ENCODE measurements around the gene KCNA5.

KCNA5 gene

DNA sequence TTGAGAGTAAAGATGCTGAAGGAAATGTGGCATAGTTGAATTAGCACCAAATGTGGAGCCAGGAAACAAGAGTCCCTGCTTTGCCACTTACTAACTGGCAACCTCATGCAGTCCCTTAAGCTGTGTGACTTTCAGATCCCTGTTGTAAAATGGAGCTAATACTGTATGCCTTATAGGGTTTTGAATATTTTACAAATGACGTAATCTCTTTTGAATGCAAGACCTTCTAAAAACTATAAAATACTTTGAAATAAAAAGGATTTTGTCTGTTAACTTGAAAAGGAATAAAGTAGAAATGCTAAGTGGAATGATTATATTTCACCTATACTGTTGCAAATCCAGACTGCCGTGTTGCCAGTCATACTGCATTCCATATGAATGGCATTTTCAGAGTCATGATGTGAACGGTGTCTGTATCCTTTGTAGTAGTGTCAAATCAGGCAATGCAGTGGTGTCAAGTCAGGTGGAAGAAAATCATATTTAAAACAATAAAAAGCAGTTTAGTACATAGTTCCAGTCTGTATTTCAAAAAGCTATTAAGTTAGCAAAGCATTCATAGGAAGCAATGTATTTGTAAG, 21.3 kb downstream of the KCNA5 start:
- no peak for DNase-seq

DNA sequence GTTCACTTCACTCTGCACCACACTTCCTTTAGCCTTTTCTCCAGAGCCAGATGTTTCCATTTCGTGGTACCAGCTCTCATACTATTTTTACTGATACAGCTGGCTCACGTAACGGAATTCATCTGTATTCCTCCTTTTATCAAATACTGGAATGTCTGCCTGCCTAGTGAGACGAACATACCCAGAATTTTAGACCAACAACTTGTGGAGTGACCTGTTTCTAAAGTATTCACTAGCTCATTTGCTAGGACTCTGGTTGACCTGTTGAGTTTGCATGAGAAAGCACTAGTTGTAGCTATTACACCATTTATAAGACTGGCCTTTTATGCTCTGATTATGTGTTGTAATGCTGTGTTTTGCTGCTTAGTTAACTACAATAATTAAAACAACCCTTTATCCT, 22.6 kb downstream of the KCNA5 start:
- DNase-seq, result no peak

DNA sequence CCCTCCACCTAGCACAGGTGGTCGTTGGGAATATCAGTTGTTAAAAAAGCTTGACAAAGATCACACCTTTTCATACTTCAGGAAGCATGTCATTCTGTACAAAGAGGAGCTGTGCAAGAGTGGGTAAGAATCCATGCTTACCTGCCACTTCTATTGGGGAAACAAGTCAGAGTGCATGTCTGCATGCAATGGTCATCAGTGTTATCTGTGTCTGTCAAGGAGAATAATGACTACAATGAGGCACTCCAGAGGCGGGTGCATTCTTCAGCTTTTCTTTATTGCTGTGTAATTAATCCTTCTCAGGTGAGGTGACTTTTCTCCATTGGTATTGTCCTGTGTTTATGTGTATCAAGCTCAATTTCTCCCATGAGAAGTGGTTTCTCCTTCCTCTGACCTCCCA, 24.4 kb downstream of the KCNA5 start:
- DNase-seq, result no peak

DNA sequence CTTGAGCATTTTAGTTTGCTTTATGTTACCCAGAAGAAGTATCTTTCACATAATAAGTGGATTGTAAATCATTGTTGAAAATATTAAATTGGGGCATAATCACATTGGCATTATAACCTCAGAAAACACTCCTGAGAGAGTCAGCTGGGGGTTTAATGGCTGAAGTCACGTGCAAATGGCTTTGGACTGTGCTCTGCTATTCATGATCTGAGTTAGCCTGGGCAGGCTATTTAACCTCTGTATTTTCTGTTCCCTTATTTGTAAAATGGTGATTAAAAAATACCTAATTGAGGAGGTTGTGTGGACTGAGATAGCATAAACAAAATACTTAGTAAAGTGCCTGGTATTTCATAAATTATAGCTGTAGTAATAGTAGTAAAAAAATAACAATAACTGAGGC, 24.9 kb downstream of the KCNA5 start:
- no peak for DNase-seq

DNA sequence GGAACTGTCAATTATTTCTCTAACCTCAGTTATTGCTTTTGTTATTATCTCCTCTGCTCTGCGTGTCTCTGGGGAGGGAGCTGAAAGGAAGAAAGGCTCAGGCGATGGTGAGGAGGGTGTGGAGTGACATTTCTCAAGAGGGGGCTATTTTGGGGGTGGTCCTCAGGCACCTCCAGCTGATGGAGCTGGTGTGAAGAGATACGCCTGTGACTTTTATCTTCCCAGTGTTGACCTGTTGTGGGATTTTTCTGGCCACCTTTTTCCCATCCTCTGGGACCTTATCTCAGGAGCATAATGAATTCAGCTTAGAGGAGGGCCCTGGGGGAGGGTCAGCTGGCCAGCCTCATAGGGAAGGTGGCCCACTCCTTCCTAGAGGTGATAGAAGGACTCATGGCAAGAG, 26.4 kb downstream of the KCNA5 start:
- DNase-seq, result no peak

DNA sequence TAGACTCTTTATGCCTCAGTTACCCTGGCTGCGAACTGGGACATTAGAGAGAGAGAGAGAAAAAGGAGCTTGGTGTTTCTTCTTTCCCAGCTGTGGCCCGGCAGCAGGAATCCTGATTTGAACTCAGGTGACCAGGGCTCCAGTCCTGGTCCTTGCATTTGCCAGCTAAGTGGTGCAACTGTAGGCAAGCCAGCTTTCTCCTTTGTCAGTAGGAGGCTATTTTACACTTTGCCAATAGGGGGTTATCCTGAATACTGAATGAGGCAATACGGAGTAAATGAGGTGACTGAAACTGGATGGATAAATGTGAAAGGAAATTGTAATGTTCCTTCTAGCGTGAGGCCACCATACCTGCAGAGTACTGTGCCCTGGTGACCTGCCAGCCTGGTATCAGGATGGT, 27.8 kb downstream of the KCNA5 start:
- no peak for DNase-seq

DNA sequence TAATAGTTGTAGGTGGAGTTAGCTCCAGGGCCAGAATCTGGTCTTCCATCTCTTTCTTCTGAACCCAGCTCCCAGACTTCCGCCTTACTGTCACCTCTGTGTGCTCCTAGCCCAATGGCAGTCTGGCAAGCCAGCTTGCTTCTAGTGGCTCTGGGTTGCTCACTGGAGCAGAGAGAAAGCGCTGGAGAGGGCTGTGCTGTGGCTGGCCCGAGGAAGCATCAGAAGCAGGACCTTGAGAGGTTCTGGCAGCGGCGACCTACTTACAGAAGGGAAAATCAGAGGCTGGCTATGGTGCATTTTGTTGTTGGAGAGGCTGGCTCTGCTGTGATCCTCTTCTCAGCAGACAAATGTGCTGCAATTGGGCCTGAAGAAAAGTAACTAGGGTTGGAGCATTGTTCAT, 28.6 kb downstream of the KCNA5 start:
- DNase-seq, result no peak

DNA sequence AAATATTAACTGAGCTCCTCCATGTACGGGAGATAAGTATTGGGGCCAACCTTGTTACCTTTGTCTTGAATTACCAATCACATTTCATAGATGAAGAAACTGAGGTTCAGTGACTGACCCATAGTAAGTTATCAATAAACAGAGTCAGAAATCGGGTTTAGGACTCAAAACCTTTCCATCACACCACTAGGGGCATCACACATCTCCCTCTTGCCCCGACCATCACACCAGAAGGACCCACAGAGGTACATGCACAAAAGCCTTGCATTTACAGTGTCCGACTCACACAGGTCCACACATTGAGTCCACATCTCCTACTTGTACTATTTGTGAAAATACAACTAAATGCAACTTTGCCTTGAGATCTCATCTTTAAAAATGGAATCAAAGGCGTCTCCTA, 29.4 kb downstream of the KCNA5 start:
- no peak for DNase-seq

DNA sequence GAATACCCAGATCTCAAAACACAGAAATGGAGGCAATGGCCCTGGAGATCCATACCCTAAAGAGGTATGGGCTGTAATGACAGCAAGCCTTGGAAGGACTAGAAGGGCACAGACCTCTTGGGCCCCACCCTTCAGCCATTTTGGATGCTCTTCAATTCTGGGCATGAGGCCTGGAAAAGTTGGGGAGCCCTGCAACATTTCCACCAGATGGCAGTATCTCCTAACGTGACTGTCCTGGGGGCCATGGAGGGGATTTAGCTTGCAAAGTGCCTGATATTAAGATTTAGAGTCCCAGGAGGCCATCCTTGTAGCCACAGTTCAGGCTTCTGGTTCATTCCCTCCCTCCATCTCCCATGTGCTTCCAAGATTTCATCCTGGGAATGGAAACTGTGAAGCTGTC, 30.2 kb downstream of the KCNA5 start:
- DNase-seq, result peak; percentile 10

DNA sequence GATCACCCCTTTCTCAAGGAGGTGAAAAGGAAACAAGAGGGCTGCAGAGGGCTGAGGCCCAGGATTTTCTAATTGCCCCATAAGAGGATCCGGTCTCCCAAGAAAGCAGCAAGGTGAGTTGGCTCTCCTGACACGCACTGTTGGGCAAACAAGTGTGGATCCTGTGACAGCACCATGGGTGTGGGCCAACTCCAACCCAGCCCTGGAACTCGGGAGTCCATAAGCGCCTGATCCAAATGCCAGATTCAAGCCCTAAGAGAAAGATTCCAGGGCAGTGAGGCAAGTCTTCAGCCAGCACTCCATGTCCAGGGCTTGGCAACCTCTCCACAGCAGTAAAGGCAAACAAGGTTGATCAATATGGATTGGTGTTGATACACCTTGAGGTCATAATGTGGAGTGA, 33.1 kb downstream of the KCNA5 start:
- no peak for DNase-seq

DNA sequence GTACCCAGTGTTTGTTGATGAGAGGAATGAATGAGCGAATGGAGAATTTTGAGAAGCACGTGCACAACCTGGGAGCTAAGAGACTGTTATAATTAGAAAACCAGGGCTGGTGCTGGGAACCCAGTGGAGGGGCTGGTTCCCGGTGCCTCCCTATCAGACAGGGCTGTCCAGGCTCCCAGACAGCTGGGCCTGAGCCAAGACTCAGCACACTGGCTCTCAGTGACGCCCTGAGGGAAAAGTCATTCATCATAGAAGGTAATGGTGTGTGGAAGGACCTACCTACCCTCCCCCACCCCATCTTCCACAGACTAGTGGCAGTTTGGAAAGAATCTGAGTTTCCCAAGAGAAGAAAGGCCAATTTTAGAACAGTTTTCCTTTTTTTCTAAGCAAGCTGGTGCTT, 34.7 kb downstream of the KCNA5 start:
- no peak for DNase-seq

DNA sequence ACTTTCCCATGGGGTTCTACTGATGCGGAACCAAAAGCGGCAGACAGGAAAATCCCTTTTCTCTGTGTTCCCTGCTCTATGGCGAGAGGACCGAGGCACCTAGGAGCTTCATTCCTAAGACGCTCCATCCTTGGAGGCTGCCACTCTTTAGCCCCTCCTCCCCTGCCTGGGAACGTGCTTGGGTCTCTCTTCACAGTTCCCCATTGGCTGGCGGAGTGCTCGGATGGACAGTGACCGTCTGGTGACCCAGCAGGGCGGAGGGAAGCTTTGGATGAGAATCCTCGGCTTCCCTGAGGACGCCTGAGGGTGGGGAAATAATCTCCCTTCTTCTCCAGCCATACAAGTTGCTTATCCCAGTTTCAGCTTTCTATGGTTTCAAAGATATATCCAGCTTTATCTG, 37.3 kb downstream of the KCNA5 start:
- no peak for DNase-seq

DNA sequence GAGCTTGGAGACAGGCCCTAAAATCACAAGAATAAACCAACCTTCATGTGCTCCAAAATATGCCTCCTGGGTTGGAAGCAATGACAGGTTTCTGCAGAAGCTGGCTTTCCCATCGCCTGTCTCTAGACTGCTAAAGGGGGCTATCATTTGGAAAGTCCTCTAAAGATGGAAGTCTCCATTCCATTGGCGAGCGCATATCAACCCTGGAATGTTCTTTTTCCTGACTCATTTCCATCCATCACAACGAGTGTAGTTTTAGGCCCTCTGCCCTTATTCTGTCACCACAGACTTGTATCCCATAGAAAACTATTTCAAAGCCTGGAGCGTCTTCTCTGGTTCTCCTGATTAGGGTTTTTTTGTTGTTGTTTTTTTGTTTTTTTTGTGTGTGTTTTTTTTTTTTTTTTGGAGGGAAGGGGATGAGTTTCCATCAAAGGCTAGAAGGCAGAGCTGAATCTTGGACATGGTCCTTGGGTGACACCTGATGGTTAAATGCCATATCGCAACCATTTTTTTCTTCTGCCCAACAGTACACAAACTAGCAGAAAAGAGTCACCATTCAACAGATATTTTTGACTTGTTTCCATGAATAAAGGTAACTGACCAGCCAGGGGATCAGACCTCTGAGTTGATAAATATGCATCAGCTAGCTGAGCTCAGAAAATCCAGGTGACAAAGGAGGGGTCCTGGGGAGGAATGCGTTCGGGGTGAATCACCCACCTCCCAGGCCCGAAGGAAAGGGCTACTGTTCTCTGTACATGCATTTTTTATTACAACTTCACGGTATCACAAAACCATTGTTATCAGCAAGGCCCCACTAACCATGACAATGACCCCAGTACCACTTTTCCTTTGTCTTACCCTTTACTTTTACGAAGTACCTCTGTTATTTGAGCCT, 40.5 kb downstream of the KCNA5 start:
- DNase-seq, result peak; percentile 36

DNA sequence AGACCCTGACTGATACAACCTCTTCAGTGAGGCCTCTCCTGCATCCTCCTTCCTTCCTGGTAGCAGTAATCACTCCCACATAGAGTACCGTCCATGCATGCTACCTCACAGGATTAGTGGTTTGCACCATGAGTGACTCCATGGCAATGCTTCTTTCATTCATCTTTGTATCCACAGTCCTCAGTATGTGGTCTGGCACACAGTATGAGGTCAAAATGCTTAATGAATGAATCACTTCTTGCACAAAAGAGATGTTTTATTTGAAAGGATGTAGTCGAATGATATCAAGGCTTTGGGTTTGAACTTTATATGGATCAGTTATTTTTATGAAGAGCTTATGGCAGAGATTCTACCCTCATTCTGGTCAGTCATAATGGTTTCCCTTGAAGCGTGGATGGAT, 42.2 kb downstream of the KCNA5 start:
- DNase-seq, result no peak

DNA sequence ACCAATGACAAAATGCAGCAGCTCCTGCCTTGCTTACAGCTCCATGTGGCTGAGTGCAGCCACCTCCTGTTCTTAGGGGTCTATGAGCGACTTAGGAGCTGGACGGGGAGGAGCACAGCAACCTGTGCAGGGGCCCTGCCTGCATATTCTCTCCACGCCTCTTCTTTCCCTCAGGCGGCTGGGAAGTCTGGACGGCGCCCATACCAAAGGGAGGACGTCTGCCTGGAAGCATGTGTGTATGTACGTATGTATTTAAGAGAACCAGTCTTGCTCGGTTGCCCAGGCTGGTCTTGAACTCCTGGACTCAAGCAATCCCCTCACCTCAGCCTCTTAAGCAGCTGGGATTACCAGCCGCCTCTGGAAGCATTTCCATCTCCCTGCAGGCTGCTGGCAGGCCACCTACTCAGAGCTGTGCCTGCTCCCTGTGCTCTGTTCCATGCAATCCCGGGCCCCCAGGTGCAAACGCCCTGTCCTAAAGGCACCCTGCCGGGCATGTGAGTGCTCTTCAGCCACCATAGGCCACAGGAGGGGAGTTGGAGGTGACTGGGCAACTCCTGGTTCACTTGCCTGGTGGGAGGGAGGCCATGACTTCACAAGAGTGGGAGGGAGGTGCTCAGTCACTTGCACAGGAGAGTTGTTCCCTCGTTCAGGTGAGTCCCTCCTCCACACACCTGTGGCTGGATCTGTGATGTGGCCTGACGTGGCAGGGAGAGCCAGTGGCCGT, 44.3 kb downstream of the KCNA5 start:
- no peak for DNase-seq

DNA sequence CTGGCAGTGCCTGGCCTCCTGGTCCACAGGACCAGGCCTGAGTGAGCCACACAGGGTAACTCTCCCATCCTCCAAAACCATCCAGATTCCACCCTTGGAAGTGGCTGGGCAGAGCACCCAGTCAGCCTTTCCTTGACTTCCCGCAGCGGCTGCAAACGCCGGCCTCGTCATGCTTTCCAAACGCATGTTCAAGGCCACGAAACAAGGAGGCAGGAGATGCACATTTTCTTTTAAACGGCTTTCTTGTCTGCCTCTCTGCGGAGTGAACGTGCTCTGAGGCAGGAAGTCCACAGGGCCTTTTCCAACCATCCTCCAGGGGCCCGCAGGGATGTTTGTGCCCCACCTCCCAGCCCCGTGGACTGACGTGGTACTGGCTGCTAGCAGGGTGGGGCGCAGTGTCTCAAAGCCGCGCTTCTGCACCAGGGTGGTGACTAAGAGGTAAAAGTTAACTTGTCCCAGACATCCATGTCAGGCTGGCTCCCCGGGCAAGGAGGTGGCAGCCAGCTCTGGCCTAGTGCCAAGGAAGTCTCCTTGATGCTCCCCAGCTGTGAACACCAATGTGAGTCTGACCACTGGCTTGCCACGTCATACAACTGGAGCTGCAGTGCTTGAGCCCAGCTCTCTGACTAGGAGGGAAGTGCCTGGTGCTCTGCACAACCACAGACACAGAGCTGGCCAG, 45.0 kb downstream of the KCNA5 start:
- DNase-seq, result no peak

DNA sequence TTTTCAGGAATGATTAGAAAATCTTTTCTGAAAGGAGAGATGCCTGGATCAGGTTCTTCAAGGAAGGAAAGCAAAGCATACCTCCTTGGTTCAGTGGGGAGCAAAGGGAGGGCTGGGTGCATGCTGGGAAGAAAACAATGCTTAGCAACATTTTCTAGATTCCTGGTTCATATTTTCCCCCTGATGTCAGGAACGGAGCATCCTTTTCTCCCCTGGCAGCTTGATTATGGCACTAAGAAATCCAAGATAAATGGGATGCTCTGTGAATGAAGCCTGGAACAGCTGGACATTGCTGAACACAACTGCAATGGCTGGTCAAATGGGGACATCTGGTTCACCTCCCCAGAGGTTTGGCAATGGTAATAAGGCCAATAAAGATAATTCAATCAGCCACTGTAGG, 50.9 kb downstream of the KCNA5 start:
- DNase-seq, result no peak

DNA sequence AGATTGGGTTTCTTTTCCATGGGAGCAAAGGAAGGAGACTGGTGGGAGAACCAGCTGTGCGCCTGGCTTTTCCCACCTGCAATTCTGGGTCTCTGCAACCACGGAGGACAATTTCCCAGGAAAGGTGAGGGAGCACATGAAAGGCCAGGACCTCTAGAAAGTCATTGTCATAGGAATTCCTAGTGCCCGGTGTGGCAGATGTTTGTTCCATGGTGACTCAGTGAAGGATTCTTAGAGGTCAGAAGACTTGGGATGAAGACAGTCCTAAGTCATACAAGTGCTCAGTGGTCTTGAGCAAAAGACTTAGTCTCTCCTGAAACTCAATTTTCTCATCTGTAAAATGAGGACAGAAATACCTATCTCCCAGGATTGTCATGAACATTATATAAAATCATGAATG, 51.3 kb downstream of the KCNA5 start:
- no peak for DNase-seq
